HG03565 (cell line): ENCODE measurements around the gene STARD10.

Experiments
- ATAC-seq: cut with Tn5 transposase; IDR thresholded peaks from one replicate; pipeline ENCODE4 v1.9.1; 2021; ENCODE audit warnings: mild to moderate bottlenecking, moderate library complexity; ENCODE audit not compliant: unreplicated experiment

The STARD10 gene

GRCh38 chr11:72712168-72712751, 81.6 kb downstream of the STARD10 start:
- ATAC-seq, result no peak

GRCh38 chr11:72711141-72711540, 82.7 kb downstream of the STARD10 start:
- ATAC-seq, result no peak

- no peak for ATAC-seq
Measured at GRCh38 chr11:72710278-72710677, 83.6 kb downstream of the STARD10 start.

GRCh38 chr11:72709478-72710238, 84.2 kb downstream of the STARD10 start:
- ATAC-seq, result no peak

GRCh38 chr11:72707032-72707431, 86.8 kb downstream of the STARD10 start:
- ATAC-seq, result no peak

GRCh38 chr11:72706579-72706978, 87.3 kb downstream of the STARD10 start:
- ATAC-seq, result no peak

GRCh38 chr11:72705442-72706365, 88.1 kb downstream of the STARD10 start:
- no peak for ATAC-seq

- no peak for ATAC-seq
Measured at GRCh38 chr11:72704783-72705265, 89.0 kb downstream of the STARD10 start.
